ENCODE measurements around the gene GNA12. TPM values are rescaled to one million over a fixed set of nuclear protein-coding genes. Genes with fewer than 3 reads are reported as not detected.

Gene GNA12
- total RNA-seq, 5 donors from 2014 or later (not counting 1 experiment from before 2014, with no cell fraction given), result 17.9 to 22.5 (median 22.1) TPM

DNA sequence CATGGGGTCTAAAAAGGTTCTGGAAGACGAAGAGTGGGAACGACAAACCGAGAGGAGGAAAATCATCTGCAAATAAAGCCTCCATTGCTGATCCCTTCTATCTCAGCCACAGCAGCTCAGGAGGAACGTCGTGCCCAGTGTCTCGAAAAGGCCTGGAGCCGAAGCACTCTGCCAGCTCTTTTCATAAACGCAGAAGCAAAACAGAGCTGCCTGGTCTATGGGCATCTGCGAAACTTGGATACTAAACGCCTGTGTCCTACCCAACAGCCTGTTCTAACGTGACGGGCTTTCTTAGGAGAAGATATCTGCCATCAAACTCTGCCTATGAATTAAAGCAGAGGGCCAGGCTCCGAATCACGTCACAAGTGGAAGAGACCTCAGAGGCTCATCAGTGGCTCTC is 68.7 kb downstream of the GNA12 start:
- Histone ChIP-seq H3K4me3 (ENCODE audit: control insufficient read depth in 1 of 2, extremely low read depth in 1 of 2, low read length in 1 of 2) (no peak overlapping the region), H3K36me3 (ENCODE audit: control insufficient read depth in 2 of 2, extremely low read depth in 1 of 2, insufficient read depth in 1 of 2, low read length in 1 of 2) (peaks cover 0 to 12% of the 10 kb centered on the region in 2 donors), H3K27me3 (replicated peaks in 1 of 2; ENCODE audit: control insufficient read depth in 2 of 2, extremely low read depth in 1 of 2, insufficient read depth in 2 of 2, low read length in 1 of 2) (no peaks in the 10 kb centered on the region), H3K4me1 (ENCODE audit: control insufficient read depth in 1 of 2, extremely low read depth in 1 of 2, insufficient read depth in 2 of 2, low read length in 2 of 2) (no peaks in the 10 kb centered on the region), H3K27ac (ENCODE audit: low read length) (no peak overlapping the region), H3K9me3 (no peaks in the 10 kb centered on the region)
- ATAC-seq (replicated peaks in 1 of 4) (no peak), DNase-seq (no peak)
- Mint-ChIP-seq H3K4me3 (no peak overlapping the region), H3K36me3 (peaks cover 39% of the 10 kb centered on the region), H3K9me3 (no peaks in the 10 kb centered on the region), H3K27ac (no peak overlapping the region), H3K4me1 (peaks cover 2 to 9% (median 4%) of the 10 kb centered on the region in 3 donors), H3K27me3 (no peaks in the 10 kb centered on the region)
- POLR2A ChIA-PET, result no interaction called here
- CTCF ChIA-PET, result no interaction called here
- WGBS (ENCODE audit: insufficient coverage), result 90% methylated on average over 10 of the region's 14 CpGs

DNA sequence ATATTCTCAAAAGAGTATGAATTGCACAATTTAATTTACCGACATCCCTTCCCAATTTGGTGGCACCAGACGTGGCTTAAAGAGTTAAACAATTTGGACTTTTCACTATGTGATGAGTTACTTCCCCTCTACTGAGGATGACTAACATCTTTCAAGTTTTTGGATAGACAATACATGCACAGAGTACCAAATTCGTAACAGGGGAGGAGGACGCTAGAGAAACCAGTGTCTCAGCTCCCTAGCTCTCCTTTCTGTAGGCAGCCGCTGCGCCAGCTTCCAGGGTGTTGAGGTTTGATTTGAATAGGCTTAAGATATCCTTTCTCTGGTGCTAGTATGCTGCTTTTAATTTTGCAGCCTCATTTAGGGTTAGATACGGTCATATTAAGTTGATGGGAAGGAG is 69.2 kb downstream of the GNA12 start:
- Histone ChIP-seq H3K4me1 (ENCODE audit: control insufficient read depth in 1 of 2, extremely low read depth in 1 of 2, insufficient read depth in 2 of 2, low read length in 2 of 2) (no peaks in the 10 kb centered on the region), H3K27ac (ENCODE audit: low read length) (no peak overlapping the region), H3K4me3 (ENCODE audit: control insufficient read depth in 1 of 2, extremely low read depth in 1 of 2, low read length in 1 of 2) (no peak overlapping the region), H3K36me3 (ENCODE audit: control insufficient read depth in 2 of 2, extremely low read depth in 1 of 2, insufficient read depth in 1 of 2, low read length in 1 of 2) (peaks cover 0 to 12% of the 10 kb centered on the region in 2 donors), H3K9me3 (no peaks in the 10 kb centered on the region), H3K27me3 (replicated peaks in 1 of 2; ENCODE audit: control insufficient read depth in 2 of 2, extremely low read depth in 1 of 2, insufficient read depth in 2 of 2, low read length in 1 of 2) (no peaks in the 10 kb centered on the region)
- ChIA-PET CTCF (no interaction called here), POLR2A (no interaction called here)
- Mint-ChIP-seq H3K27me3 (no peaks in the 10 kb centered on the region), H3K9me3 (no peaks in the 10 kb centered on the region), H3K36me3 (peaks cover 38% of the 10 kb centered on the region), H3K4me1 (peaks cover 2 to 9% (median 4%) of the 10 kb centered on the region in 3 donors), H3K27ac (no peak overlapping the region), H3K4me3 (no peak overlapping the region)
- ATAC-seq (replicated peaks in 1 of 4) (no peak), DNase-seq (no peak)
- WGBS (ENCODE audit: insufficient coverage), result 89% methylated on average over 3 of the region's 7 CpGs

DNA sequence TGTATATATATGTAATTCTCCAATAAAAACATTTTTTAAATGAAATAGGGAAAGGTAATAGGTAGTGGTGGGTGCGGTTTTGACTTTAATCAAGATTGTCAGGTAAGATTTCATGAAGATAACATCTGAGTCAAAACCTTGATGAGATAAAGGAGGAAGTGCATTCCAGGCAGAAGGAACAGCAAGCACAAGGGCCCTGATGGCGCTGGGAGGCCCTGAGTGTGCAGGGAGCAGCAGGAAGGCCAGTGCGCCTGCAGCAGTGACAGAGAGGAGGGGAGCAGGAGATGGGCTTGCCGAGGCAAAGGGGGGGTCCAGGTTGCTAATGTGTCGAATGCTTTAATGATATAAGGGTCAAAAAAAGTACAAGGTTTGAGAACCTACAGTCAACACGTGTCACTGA is 69.8 kb downstream of the GNA12 start:
- peaks cover 0 to 12% of the 10 kb centered on the region in 2 donors for H3K36me3 ChIP-seq (ENCODE audit: control insufficient read depth in 2 of 2, extremely low read depth in 1 of 2, insufficient read depth in 1 of 2, low read length in 1 of 2)
- 89% methylated on average over 4 of the region's 6 CpGs for WGBS (ENCODE audit: insufficient coverage)
- no peaks in the 10 kb centered on the region for H3K27me3 Mint-ChIP-seq

DNA sequence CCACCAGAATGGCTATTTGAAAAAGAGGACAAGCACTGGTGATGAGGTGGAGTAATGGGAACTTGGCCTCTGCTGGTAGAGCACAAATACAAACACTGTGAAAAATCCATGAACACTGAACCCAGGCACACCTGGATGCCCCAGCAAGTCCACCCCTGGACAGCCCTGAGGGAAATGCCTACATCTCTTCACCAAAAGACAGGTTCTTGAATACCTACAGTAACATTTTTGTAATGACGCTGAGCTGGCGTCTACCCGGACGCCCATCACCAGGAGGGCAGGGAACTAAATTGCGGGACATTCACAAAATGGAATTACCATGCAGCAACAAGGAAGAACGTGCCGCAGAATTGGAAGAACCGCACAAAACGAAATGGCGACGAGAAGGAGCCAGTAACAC is 70.5 kb downstream of the GNA12 start:
- 97% methylated on average over 11 of the region's 11 CpGs for whole genome bisulfite sequencing (ENCODE audit: insufficient coverage)
- no peaks in the 10 kb centered on the region for H3K27me3 ChIP-seq (replicated peaks in 1 of 2; ENCODE audit: control insufficient read depth in 2 of 2, extremely low read depth in 1 of 2, insufficient read depth in 2 of 2, low read length in 1 of 2)
- H3K4me3 ChIP-seq (ENCODE audit: control insufficient read depth in 1 of 2, extremely low read depth in 1 of 2, low read length in 1 of 2), result no peak overlapping the region
- Mint-ChIP-seq H3K9me3 (no peaks in the 10 kb centered on the region), H3K27ac (no peak overlapping the region), H3K4me1 (peaks cover 2 to 9% (median 4%) of the 10 kb centered on the region in 3 donors), H3K36me3 (peaks cover 41% of the 10 kb centered on the region), H3K4me3 (no peak overlapping the region), H3K27me3 (no peaks in the 10 kb centered on the region)
- no peaks in the 10 kb centered on the region for H3K9me3 ChIP-seq
- no peak for ATAC-seq (replicated peaks in 1 of 4)
- ChIA-PET POLR2A (no interaction called here), CTCF (no interaction called here)
- no peak overlapping the region for H3K27ac ChIP-seq (ENCODE audit: low read length)
- DNase-seq, result no peak
- H3K36me3 ChIP-seq (ENCODE audit: control insufficient read depth in 2 of 2, extremely low read depth in 1 of 2, insufficient read depth in 1 of 2, low read length in 1 of 2), result peaks cover 0 to 12% of the 10 kb centered on the region in 2 donors
- no peaks in the 10 kb centered on the region for H3K4me1 ChIP-seq (ENCODE audit: control insufficient read depth in 1 of 2, extremely low read depth in 1 of 2, insufficient read depth in 2 of 2, low read length in 2 of 2)

More for the DNA sequence above, 69.8 kb downstream of the GNA12 start:
- Mint-ChIP-seq H3K27ac (no peak overlapping the region), H3K9me3 (no peaks in the 10 kb centered on the region), H3K36me3 (peaks cover 38% of the 10 kb centered on the region), H3K4me3 (no peak overlapping the region), H3K4me1 (peaks cover 2 to 9% (median 4%) of the 10 kb centered on the region in 3 donors)
- CTCF ChIA-PET, result no interaction called here
- DNase-seq, result no peak
- Histone ChIP-seq H3K9me3 (no peaks in the 10 kb centered on the region), H3K27ac (ENCODE audit: low read length) (no peak overlapping the region), H3K4me3 (ENCODE audit: control insufficient read depth in 1 of 2, extremely low read depth in 1 of 2, low read length in 1 of 2) (no peak overlapping the region), H3K27me3 (replicated peaks in 1 of 2; ENCODE audit: control insufficient read depth in 2 of 2, extremely low read depth in 1 of 2, insufficient read depth in 2 of 2, low read length in 1 of 2) (no peaks in the 10 kb centered on the region), H3K4me1 (ENCODE audit: control insufficient read depth in 1 of 2, extremely low read depth in 1 of 2, insufficient read depth in 2 of 2, low read length in 2 of 2) (no peaks in the 10 kb centered on the region)
- POLR2A ChIA-PET, result no interaction called here
- no peak for ATAC-seq (replicated peaks in 1 of 4)

DNA sequence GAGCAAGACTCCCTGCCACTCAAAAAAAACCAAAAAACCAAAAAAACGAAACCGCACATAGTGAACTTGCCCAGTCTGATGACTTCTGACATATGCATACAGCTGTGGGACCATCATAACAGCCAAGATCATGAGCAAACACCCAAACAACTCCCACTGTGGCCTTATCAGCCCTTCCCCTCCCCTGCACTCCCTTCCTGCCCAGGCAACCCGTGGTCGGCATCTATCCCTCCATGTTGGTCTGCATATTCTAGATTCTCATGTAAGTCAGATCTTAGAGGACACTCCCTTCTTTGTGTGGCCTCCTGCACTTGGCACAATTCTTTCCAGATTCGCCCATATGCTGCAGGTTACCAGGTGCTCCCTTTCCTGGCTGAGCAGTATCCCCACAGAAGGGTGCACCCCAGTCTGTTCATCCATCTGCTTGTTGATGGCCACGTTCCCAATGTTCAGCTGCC is 72.8 kb downstream of the GNA12 start:
- WGBS (ENCODE audit: insufficient coverage), result 75% methylated on average over 5 of the region's 6 CpGs
- DNase-seq, result no peak

DNA sequence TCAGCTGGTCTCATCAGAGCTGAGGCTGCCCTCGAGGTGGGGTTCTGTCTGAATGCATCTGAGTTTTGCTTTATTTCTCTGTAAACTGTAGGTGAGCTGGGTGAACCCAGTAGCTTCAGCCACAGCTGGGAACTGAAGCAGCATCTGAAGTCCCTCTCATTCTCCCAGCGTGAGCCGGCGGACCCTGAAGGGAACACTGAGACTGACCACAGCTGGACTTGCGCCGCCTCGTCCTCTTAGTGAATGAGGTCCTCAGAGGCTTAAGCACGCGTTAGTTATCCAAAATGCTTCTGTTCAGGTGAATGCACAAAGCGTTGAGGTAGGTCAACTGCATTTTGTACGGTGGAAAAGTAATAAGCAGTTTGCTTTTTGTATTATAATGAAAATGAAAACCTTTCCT is 79.5 kb downstream of the GNA12 start:
- Mint-ChIP-seq H3K9me3 (no peaks in the 10 kb centered on the region), H3K27ac (no peak overlapping the region), H3K27me3 (no peaks in the 10 kb centered on the region), H3K4me1 (peaks cover 12 to 21% (median 13%) of the 10 kb centered on the region in 3 donors), H3K4me3 (no peak overlapping the region), H3K36me3 (peaks cover 28% of the 10 kb centered on the region)
- ChIA-PET POLR2A (no interaction called here), CTCF (no interaction called here)
- H3K27ac ChIP-seq (ENCODE audit: low read length), result no peak overlapping the region
- 99% methylated on average over 8 of the region's 11 CpGs for WGBS (ENCODE audit: insufficient coverage)
- no peak overlapping the region for H3K4me3 ChIP-seq (ENCODE audit: control insufficient read depth in 1 of 2, extremely low read depth in 1 of 2, low read length in 1 of 2)
- peaks cover 0 to 14% of the 10 kb centered on the region in 2 experiments for H3K4me1 ChIP-seq (ENCODE audit: control insufficient read depth in 1 of 2, extremely low read depth in 1 of 2, insufficient read depth in 2 of 2, low read length in 2 of 2)
- H3K36me3 ChIP-seq (ENCODE audit: control insufficient read depth in 2 of 2, extremely low read depth in 1 of 2, insufficient read depth in 1 of 2, low read length in 1 of 2), result peaks cover 0 to 9% of the 10 kb centered on the region in 2 donors
- DNase-seq (no peak), ATAC-seq (replicated peaks in 1 of 4) (no peak)
- H3K9me3 ChIP-seq, result no peaks in the 10 kb centered on the region
- H3K27me3 ChIP-seq (replicated peaks in 1 of 2; ENCODE audit: control insufficient read depth in 2 of 2, extremely low read depth in 1 of 2, insufficient read depth in 2 of 2, low read length in 1 of 2), result no peaks in the 10 kb centered on the region

More for the DNA sequence above, 72.8 kb downstream of the GNA12 start:
- Histone ChIP-seq H3K4me1 (ENCODE audit: control insufficient read depth in 1 of 2, extremely low read depth in 1 of 2, insufficient read depth in 2 of 2, low read length in 2 of 2) (no peaks in the 10 kb centered on the region), H3K27ac (ENCODE audit: low read length) (no peak overlapping the region), H3K4me3 (ENCODE audit: control insufficient read depth in 1 of 2, extremely low read depth in 1 of 2, low read length in 1 of 2) (no peak overlapping the region), H3K36me3 (ENCODE audit: control insufficient read depth in 2 of 2, extremely low read depth in 1 of 2, insufficient read depth in 1 of 2, low read length in 1 of 2) (peaks cover 0 to 5% of the 10 kb centered on the region in 2 donors), H3K9me3 (no peaks in the 10 kb centered on the region), H3K27me3 (replicated peaks in 1 of 2; ENCODE audit: control insufficient read depth in 2 of 2, extremely low read depth in 1 of 2, insufficient read depth in 2 of 2, low read length in 1 of 2) (no peaks in the 10 kb centered on the region)
- ChIA-PET POLR2A (no interaction called here), CTCF (no interaction called here)
- no peak overlapping the region for H3K4me3 Mint-ChIP-seq
- peaks cover 2 to 9% (median 4%) of the 10 kb centered on the region in 3 donors for H3K4me1 Mint-ChIP-seq
- no peak overlapping the region for H3K27ac Mint-ChIP-seq
- no peaks in the 10 kb centered on the region for H3K27me3 Mint-ChIP-seq
- no peaks in the 10 kb centered on the region for H3K9me3 Mint-ChIP-seq
- H3K36me3 Mint-ChIP-seq, result peaks cover 37% of the 10 kb centered on the region
- no peak for ATAC-seq (replicated peaks in 1 of 4)

DNA sequence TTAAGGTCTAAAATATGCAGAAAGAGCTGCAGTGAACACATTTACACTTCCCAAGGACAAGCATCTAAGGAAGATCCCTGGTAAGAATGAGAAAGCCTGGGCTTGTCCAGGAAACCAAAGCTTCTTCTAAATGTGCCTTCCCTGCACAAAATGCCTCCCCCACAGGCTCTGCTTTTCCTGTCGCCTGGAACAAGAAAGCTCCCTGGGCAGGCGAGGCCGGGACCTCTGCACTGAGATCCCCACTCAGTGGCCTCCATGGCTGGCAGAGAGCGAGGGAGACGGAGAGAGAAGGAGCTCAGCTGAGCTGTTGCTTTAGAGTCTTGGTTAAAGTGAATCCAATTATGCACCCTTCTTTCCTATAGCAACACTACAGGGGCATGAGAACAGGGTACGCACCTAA is 80.5 kb downstream of the GNA12 start:
- Mint-ChIP-seq H3K4me3 (no peak overlapping the region), H3K36me3 (peaks cover 29% of the 10 kb centered on the region), H3K9me3 (no peaks in the 10 kb centered on the region), H3K27ac (no peak overlapping the region), H3K4me1 (peaks cover 19 to 30% (median 21%) of the 10 kb centered on the region in 3 donors), H3K27me3 (no peaks in the 10 kb centered on the region)
- ChIA-PET POLR2A (interaction anchor here in 1 of 2 donors (0.5 kb wide), 1 partner anchor 60 kb away, joined by 3 read pairs; no protein-coding TSS in a partner anchor), CTCF (no interaction called here)
- Histone ChIP-seq H3K4me3 (ENCODE audit: control insufficient read depth in 1 of 2, extremely low read depth in 1 of 2, low read length in 1 of 2) (no peak overlapping the region), H3K27me3 (replicated peaks in 1 of 2; ENCODE audit: control insufficient read depth in 2 of 2, extremely low read depth in 1 of 2, insufficient read depth in 2 of 2, low read length in 1 of 2) (no peaks in the 10 kb centered on the region), H3K9me3 (no peaks in the 10 kb centered on the region), H3K4me1 (ENCODE audit: control insufficient read depth in 1 of 2, extremely low read depth in 1 of 2, insufficient read depth in 2 of 2, low read length in 2 of 2) (peaks cover 0 to 22% of the 10 kb centered on the region in 2 experiments), H3K36me3 (ENCODE audit: control insufficient read depth in 2 of 2, extremely low read depth in 1 of 2, insufficient read depth in 1 of 2, low read length in 1 of 2) (peaks cover 0 to 9% of the 10 kb centered on the region in 2 donors), H3K27ac (ENCODE audit: low read length) (no peak overlapping the region)
- DNase-seq, result no peak
- no peak for ATAC-seq (replicated peaks in 1 of 4)
- whole genome bisulfite sequencing (ENCODE audit: insufficient coverage), result 92% methylated on average over 2 of the region's 6 CpGs
